ENCODE results near the gene GIGYF2.

DNA sequence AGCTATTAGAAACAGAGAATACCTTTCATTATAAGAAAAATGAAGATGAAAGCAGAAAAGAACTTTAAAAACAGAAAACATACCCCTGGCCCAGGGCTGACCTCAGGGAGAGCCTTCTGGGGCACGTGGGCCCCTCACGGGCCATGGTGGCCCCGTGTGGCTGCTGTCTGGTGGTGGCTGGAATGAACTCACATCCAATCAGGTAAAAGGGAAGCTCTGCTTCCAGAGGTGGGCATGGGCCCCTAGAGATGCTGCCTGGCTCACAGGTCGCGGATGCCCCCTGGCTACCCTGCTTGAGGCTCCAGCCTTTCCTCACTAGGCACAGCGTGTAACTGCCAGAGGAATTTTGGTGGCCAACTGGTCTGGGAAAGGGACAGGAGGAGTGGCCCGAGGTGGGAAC is 189.5 kb downstream of the GIGYF2 start:
- TF ChIP-seq, protein P1, sequence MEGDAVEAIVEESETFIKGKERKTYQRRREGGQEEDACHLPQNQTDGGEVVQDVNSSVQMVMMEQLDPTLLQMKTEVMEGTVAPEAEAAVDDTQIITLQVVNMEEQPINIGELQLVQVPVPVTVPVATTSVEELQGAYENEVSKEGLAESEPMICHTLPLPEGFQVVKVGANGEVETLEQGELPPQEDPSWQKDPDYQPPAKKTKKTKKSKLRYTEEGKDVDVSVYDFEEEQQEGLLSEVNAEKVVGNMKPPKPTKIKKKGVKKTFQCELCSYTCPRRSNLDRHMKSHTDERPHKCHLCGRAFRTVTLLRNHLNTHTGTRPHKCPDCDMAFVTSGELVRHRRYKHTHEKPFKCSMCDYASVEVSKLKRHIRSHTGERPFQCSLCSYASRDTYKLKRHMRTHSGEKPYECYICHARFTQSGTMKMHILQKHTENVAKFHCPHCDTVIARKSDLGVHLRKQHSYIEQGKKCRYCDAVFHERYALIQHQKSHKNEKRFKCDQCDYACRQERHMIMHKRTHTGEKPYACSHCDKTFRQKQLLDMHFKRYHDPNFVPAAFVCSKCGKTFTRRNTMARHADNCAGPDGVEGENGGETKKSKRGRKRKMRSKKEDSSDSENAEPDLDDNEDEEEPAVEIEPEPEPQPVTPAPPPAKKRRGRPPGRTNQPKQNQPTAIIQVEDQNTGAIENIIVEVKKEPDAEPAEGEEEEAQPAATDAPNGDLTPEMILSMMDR (conservative IDR thresholded peaks at IDR 0.05; ENCODE audit: low read length): no peak
- no peak for TF ChIP-seq EZH2phosphoT487 (IDR thresholded peaks at IDR 0.05; ENCODE audit: borderline replicate concordance, low read depth, low read length)
